ACHN (cell line): Measurements from ENCODE around the gene CDC42EP3.

Experiments
- DNase-seq: peaks from one replicate; pipeline ENCODE4 v3.0.0-alpha.2; 2015
- in situ Hi-C: cut with HindIII; loops from 2 replicates; pipeline ENCODE4 v1.10.0; 2017; ENCODE audit warnings: low sequenced_read_pairs, low pct_ligation_motif_present, low pct_unique_long_range_greater_than_20kb

The CDC42EP3 gene

GRCh38 chr2:37671009-37671815 lies at the start of gene CDC42EP3:
CDC42EP3 (minus strand) TSS chr2:37671642; CDS start chr2:37646587, 25,055 bp downstream.
- peak; percentile 72 for DNase-seq
- in situ Hi-C loops, result no loop called here

- in situ Hi-C loops, result no loop called here
These were observed 49.7 kb upstream of the CDC42EP3 start for GRCh38 chr2:37721201-37721560.

GRCh38 chr2:37720533-37721200 lies 49.2 kb upstream of the CDC42EP3 start:
- DNase-seq, result no peak
- in situ Hi-C loops, result no loop called here

More at GRCh38 chr2:37721201-37721560, 49.7 kb upstream of the CDC42EP3 start:
- no peak for DNase-seq

GRCh38 chr2:37718515-37719161 lies 47.2 kb upstream of the CDC42EP3 start:
- in situ Hi-C loops, result no loop called here
- no peak for DNase-seq

GRCh38 chr2:37713258-37713700 lies 41.8 kb upstream of the CDC42EP3 start:
- no peak for DNase-seq
- in situ Hi-C loops, result no loop called here

- in situ Hi-C loops, result no loop called here
- DNase-seq, result peak; percentile 27
These were observed 40.4 kb upstream of the CDC42EP3 start for GRCh38 chr2:37711831-37712230.

- peak; percentile 98 for DNase-seq
- in situ Hi-C loops, result no loop called here
These were observed 39.9 kb upstream of the CDC42EP3 start for GRCh38 chr2:37711308-37711731.

- no peak for DNase-seq
- in situ Hi-C loops, result no loop called here
These were observed 37.7 kb upstream of the CDC42EP3 start for GRCh38 chr2:37709111-37709510.

GRCh38 chr2:37708146-37708545 lies 36.7 kb upstream of the CDC42EP3 start:
- DNase-seq, result no peak
- in situ Hi-C loops, result no loop called here

GRCh38 chr2:37707393-37707792 lies 36.0 kb upstream of the CDC42EP3 start:
- no peak for DNase-seq
- in situ Hi-C loops, result no loop called here

GRCh38 chr2:37706334-37707183 lies 35.1 kb upstream of the CDC42EP3 start:
- in situ Hi-C loops, result no loop called here
- DNase-seq, result no peak

- DNase-seq, result no peak
- in situ Hi-C loops, result no loop called here
These were observed 33.7 kb upstream of the CDC42EP3 start for GRCh38 chr2:37705191-37705590.

- in situ Hi-C loops, result no loop called here
- DNase-seq, result peak; percentile 91
These were observed 27.6 kb upstream of the CDC42EP3 start for GRCh38 chr2:37698931-37699481.

- in situ Hi-C loops, result no loop called here
- DNase-seq, result no peak
These were observed 23.9 kb upstream of the CDC42EP3 start for GRCh38 chr2:37695336-37695735.

- DNase-seq, result no peak
- in situ Hi-C loops, result no loop called here
These were observed 21.3 kb upstream of the CDC42EP3 start for GRCh38 chr2:37692711-37693110.

GRCh38 chr2:37689751-37690150 lies 18.3 kb upstream of the CDC42EP3 start:
- in situ Hi-C loops, result no loop called here
- peak; percentile 27 for DNase-seq

- in situ Hi-C loops, result no loop called here
- DNase-seq, result peak; percentile 95
These were observed 17.5 kb upstream of the CDC42EP3 start for GRCh38 chr2:37688771-37689468.
